Fibroblast of lung (primary cell): Measurements from ENCODE around the gene PPID.
"Not testable (repeated sequence)": the region's sequence is repeated elsewhere in the genome, so short reads cannot be mapped to it uniquely, and the experiment has no call there.

Experiments
- EZH2 ChIP-seq: IDR thresholded peaks from 2 replicates; pipeline ENCODE4 v1.5.1; 2012; ENCODE audit warnings: low read length, control low read depth, mild to moderate bottlenecking; ENCODE audit errors: missing control alignments
- TF ChIP-seq, protein P1 (sequence below), 2 donors: IDR thresholded peaks in 1 of 2; conservative IDR thresholded peaks in 1 of 2; 1 replicate in 1 of 2; 2 replicates in 1 of 2; pipeline ENCODE4 v1.5.1; 2011 to 2012; ENCODE audit warnings: low read length in 2 of 2, control low read depth in 1 of 2, inconsistent platforms in 1 of 2, low read depth in 1 of 2, mild to moderate bottlenecking in 1 of 2

DNA sequence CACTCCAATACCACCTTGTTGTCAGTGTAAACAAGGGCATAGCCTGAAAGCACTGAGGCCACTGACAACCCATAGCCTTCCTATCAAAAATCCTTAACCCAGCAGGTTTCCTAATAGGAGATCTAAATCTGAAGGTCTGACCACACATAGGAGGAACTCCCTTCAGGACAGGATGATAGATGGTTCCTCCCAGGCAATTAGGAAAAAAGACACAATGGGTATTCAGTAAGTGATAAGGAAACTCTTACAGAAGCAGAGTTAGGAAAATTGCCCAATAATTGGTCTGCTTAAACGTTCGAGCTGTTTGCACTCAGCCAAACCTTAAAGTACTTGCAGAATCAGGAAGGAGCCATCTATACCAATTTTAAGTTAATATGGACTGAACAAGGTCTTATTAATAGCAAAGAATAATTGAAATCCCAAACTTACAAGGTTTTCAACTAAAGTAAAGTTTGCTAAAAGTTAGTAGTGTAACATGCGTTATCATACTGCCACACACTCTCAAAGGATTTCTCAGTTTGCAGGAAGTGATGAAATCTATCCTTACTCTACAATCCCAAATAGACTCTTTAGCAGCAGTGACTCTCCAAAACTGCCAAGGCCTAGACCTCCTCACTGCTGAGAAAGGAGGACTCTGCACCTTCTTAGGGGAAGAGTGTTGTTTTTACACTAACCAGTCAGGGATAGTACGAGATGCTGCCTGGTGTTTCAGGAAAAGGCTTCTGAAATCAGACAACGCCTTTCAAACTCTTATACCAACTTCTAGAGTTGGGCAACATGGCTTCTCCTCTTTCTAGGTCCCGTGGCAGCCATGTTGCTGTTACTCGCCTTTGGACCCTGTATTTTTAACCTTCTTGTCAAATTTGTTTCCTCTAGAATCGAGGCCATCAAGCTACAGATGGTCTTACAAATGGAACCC lies 59.2 kb downstream of the PPID start:
- TF ChIP-seq, protein P1, sequence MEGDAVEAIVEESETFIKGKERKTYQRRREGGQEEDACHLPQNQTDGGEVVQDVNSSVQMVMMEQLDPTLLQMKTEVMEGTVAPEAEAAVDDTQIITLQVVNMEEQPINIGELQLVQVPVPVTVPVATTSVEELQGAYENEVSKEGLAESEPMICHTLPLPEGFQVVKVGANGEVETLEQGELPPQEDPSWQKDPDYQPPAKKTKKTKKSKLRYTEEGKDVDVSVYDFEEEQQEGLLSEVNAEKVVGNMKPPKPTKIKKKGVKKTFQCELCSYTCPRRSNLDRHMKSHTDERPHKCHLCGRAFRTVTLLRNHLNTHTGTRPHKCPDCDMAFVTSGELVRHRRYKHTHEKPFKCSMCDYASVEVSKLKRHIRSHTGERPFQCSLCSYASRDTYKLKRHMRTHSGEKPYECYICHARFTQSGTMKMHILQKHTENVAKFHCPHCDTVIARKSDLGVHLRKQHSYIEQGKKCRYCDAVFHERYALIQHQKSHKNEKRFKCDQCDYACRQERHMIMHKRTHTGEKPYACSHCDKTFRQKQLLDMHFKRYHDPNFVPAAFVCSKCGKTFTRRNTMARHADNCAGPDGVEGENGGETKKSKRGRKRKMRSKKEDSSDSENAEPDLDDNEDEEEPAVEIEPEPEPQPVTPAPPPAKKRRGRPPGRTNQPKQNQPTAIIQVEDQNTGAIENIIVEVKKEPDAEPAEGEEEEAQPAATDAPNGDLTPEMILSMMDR (conservative IDR thresholded peaks at IDR 0.05 in 1 of 2, IDR thresholded peaks at IDR 0.05 in 1 of 2; ENCODE audit: low read depth in 1 of 2, low read length in 2 of 2): not testable (repeated sequence)
- TF ChIP-seq EZH2: not testable (repeated sequence)
